ENCODE measurements around the gene CTAG2. TPM values are rescaled to one million over a fixed set of nuclear protein-coding genes. Genes with fewer than 3 reads are reported as not detected.
"Not testable (repeated sequence)": the region's sequence is repeated elsewhere in the genome, so short reads cannot be mapped to it uniquely, and the experiment has no call there.

Gene CTAG2
- total RNA-seq, 1 experiment from 2014 or later = not detected

DNA sequence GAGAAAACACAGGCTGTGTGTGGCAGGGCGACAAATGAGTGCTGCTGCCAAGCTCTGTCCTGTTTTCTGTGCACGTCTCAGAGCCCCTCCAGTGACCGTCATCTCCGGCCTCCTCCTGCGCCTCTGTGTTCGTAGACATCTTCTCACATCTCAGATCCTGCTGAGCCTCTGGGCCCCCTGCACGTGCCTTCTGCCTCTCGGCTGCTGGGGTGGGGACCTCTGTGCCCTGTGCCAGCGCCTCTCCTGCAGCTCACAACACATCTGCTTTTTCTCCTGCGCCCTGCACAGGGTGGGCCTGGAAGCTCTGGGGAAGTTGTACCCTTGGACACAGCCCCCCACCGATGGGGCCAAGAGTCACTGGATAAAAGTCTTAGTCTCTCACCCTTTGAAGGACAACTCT, 2.4 kb upstream of the CTAG2 start:
- Histone ChIP-seq H3K27me3 (replicated peaks) (no peaks in the 10 kb centered on the region), H3K4me3 (no peak overlapping the region), H3K4me1 (replicated peaks) (no peaks in the 10 kb centered on the region), H3K27ac (no peak overlapping the region), H3K36me3 (no peaks in the 10 kb centered on the region), H3K9me3 (replicated peaks) (no peaks in the 10 kb centered on the region)
- no peak for DNase-seq (ENCODE audit: low read depth in 1 of 2, low spot score in 2 of 2)

- no peaks in the 10 kb centered on the region for H3K36me3 ChIP-seq
- no peak overlapping the region for H3K4me3 ChIP-seq
- H3K27me3 ChIP-seq (replicated peaks) = no peaks in the 10 kb centered on the region
- no peak for DNase-seq (ENCODE audit: low read depth in 1 of 2, low spot score in 2 of 2)
- H3K27ac ChIP-seq = no peak overlapping the region
- no peaks in the 10 kb centered on the region for H3K4me1 ChIP-seq (replicated peaks)
- H3K9me3 ChIP-seq (replicated peaks) = no peaks in the 10 kb centered on the region
Measured at GRCh38 chrX:154655346-154655745, 2.0 kb upstream of the CTAG2 start.

- H3K4me3 ChIP-seq = no peak overlapping the region
- no peaks in the 10 kb centered on the region for H3K9me3 ChIP-seq (replicated peaks)
- no peaks in the 10 kb centered on the region for H3K36me3 ChIP-seq
- no peak overlapping the region for H3K27ac ChIP-seq
- no peak for DNase-seq (ENCODE audit: low read depth in 1 of 2, low spot score in 2 of 2)
- H3K27me3 ChIP-seq (replicated peaks) = no peaks in the 10 kb centered on the region
- no peaks in the 10 kb centered on the region for H3K4me1 ChIP-seq (replicated peaks)
Measured at GRCh38 chrX:154654925-154655324, 1.5 kb upstream of the CTAG2 start.

DNA sequence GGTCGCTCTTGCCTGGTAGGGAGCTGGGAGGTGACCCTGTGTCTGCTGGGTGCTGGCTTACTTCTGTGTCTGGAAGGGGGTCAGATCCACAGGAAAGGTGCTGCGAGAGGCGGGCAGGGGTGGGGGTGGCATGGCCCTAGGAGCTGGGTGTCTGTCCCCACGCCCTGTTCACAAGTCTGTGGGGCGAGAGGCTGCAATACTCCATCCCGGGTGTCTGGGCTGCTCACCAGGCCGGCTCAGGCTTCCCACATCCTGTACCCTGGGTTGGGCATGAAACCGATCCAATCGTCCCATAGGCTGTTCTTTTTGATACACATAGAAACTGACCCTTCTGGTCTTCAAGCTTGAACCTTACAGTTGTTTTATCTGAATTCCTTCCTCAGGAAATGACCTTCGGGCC, 993 bp upstream of the CTAG2 start:
- Histone ChIP-seq H3K36me3 (no peaks in the 10 kb centered on the region), H3K9me3 (replicated peaks) (no peaks in the 10 kb centered on the region), H3K4me1 (replicated peaks) (no peaks in the 10 kb centered on the region), H3K4me3 (no peak overlapping the region), H3K27me3 (replicated peaks) (no peaks in the 10 kb centered on the region), H3K27ac (no peak overlapping the region)
- no peak for DNase-seq (ENCODE audit: low read depth in 1 of 2, low spot score in 2 of 2)

DNA sequence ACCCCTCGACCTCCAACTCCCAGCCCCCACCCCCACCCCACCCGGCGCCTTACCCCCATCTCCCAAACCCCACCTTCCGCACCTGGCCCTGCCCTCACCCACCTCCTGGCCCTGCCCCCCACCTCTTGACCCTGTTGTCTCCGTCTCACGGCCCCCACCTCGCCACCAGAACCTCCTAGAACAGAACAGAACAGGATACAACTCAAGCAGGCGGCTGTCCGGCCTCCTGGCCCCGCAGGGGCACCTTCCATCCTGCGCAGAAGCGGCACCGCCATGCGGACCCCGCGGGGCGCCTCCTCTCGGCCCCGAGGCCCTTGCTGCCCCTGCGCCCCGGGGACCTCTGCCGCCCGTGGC, 354 bp downstream of the CTAG2 start:
- Histone ChIP-seq H3K27me3 (replicated peaks) (no peaks in the 10 kb centered on the region), H3K27ac (no peak overlapping the region), H3K36me3 (no peaks in the 10 kb centered on the region), H3K4me1 (replicated peaks) (no peaks in the 10 kb centered on the region), H3K9me3 (replicated peaks) (no peaks in the 10 kb centered on the region), H3K4me3 (no peak overlapping the region)
- no peak for DNase-seq (ENCODE audit: low read depth in 1 of 2, low spot score in 2 of 2)

- H3K9me3 ChIP-seq (replicated peaks) = no peaks in the 10 kb centered on the region
- no peak for DNase-seq (ENCODE audit: low read depth in 1 of 2, low spot score in 2 of 2)
- no peaks in the 10 kb centered on the region for H3K27me3 ChIP-seq (replicated peaks)
- no peaks in the 10 kb centered on the region for H3K36me3 ChIP-seq
- H3K4me1 ChIP-seq (replicated peaks) = no peaks in the 10 kb centered on the region
- no peak overlapping the region for H3K27ac ChIP-seq
- H3K4me3 ChIP-seq = no peak overlapping the region
Measured at GRCh38 chrX:154652311-154653047, 900 bp downstream of the CTAG2 start.

DNA sequence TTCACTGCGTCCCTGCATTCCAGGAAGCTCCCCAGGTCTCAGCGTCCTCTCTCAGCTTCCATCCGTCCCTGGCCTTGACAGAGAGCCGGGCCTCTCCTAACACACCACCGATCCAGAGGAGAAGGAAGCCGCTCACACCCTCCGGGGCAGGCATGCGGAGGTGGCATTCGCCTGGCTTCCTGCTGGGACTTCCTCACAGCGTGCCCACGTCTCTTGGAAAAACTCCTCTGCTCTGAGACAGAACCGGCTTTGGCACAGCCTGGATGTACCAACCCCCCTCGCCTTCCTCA, 3.2 kb downstream of the CTAG2 start:
- Histone ChIP-seq H3K4me1 (replicated peaks) (no peaks in the 10 kb centered on the region), H3K36me3 (no peaks in the 10 kb centered on the region), H3K4me3 (no peak overlapping the region), H3K27ac (no peak overlapping the region), H3K27me3 (replicated peaks) (no peaks in the 10 kb centered on the region), H3K9me3 (replicated peaks) (no peaks in the 10 kb centered on the region)
- DNase-seq (ENCODE audit: low read depth in 1 of 2, low spot score in 2 of 2) = no peak

GRCh38 chrX:154649503-154650220, 3.7 kb downstream of the CTAG2 start:
- H3K27ac ChIP-seq = no peak overlapping the region
- H3K4me1 ChIP-seq (replicated peaks) = no peaks in the 10 kb centered on the region
- H3K27me3 ChIP-seq (replicated peaks) = no peaks in the 10 kb centered on the region
- no peak for DNase-seq (ENCODE audit: low read depth in 1 of 2, low spot score in 2 of 2)
- no peak overlapping the region for H3K4me3 ChIP-seq
- H3K9me3 ChIP-seq (replicated peaks) = no peaks in the 10 kb centered on the region
- no peaks in the 10 kb centered on the region for H3K36me3 ChIP-seq

GRCh38 chrX:154648931-154649330, 4.4 kb downstream of the CTAG2 start:
- Histone ChIP-seq H3K4me3 (no peak overlapping the region), H3K27me3 (replicated peaks) (no peaks in the 10 kb centered on the region), H3K9me3 (replicated peaks) (no peaks in the 10 kb centered on the region), H3K36me3 (no peaks in the 10 kb centered on the region), H3K27ac (no peak overlapping the region), H3K4me1 (replicated peaks) (no peaks in the 10 kb centered on the region)
- DNase-seq (ENCODE audit: low read depth in 1 of 2, low spot score in 2 of 2) = no peak

DNA sequence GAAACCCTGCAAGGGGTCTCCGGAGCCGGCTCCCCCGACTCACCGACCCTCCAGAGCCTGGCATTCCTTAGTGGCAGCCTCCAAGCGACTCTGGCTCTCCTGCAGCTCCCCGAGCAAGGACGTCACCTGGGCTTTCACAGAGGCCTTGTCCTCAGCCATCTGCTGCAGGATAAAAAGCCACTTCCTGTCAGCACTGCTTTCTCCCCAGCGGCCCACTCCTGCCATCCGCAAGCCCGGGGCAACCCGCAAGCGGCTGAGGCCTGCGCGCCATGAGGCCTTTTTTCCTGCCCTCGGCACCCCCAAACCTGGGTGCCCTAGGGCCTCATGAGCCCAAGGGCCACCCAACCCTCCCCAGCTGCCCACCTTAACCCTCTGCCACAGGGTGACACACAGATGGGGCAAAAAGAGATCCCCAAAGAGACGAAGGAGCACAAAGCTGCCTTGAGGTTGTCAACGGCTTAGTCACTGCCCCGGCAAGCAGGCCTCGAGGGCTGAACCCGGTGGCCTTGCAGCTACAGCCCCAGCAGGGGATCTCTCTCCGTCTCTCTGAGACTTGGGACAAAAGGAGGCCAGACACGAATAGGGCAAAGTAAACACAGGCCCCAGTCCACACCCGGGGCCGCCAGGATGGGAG, 7.5 kb downstream of the CTAG2 start:
- H3K4me1 ChIP-seq (replicated peaks); H3K36me3 ChIP-seq; H3K27me3 ChIP-seq (replicated peaks); DNase-seq (ENCODE audit: low read depth in 1 of 2, low spot score in 2 of 2); H3K9me3 ChIP-seq (replicated peaks); H3K4me3 ChIP-seq; H3K27ac ChIP-seq: not testable (repeated sequence)

- not testable (repeated sequence) for H3K36me3 ChIP-seq; H3K4me1 ChIP-seq (replicated peaks); H3K27ac ChIP-seq; H3K9me3 ChIP-seq (replicated peaks); DNase-seq (ENCODE audit: low read depth in 1 of 2, low spot score in 2 of 2); H3K27me3 ChIP-seq (replicated peaks); H3K4me3 ChIP-seq
Measured at GRCh38 chrX:154643708-154644107, 9.7 kb downstream of the CTAG2 start.

GRCh38 chrX:154641740-154642139, 11.6 kb downstream of the CTAG2 start:
- not testable (repeated sequence) for H3K36me3 ChIP-seq; H3K27ac ChIP-seq; H3K4me1 ChIP-seq (replicated peaks); DNase-seq (ENCODE audit: low read depth in 1 of 2, low spot score in 2 of 2); H3K27me3 ChIP-seq (replicated peaks); H3K9me3 ChIP-seq (replicated peaks); H3K4me3 ChIP-seq

DNA sequence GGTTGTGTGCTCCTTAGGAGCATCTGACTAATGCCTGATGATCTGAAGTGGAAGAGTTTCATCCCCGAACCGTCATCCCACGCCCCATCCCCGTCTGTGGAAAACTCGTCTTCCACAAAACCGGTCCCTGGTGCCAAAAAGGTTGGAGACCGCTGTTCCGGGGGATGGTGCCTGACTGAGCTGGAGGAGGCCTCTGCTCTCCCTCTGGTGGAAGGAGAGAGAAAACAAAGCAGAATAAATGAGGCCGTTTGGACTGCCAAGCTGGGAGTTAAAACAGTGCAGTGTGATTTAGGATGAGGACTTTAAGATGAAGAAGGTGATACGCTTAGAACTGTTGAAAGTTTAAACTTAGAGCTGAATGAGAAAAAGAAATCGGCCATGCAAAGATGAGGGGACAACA, 19.7 kb downstream of the CTAG2 start:
- H3K9me3 ChIP-seq (replicated peaks); H3K36me3 ChIP-seq; DNase-seq (ENCODE audit: low read depth in 1 of 2, low spot score in 2 of 2); H3K27ac ChIP-seq; H3K4me3 ChIP-seq; H3K27me3 ChIP-seq (replicated peaks); H3K4me1 ChIP-seq (replicated peaks): not testable (repeated sequence)

DNA sequence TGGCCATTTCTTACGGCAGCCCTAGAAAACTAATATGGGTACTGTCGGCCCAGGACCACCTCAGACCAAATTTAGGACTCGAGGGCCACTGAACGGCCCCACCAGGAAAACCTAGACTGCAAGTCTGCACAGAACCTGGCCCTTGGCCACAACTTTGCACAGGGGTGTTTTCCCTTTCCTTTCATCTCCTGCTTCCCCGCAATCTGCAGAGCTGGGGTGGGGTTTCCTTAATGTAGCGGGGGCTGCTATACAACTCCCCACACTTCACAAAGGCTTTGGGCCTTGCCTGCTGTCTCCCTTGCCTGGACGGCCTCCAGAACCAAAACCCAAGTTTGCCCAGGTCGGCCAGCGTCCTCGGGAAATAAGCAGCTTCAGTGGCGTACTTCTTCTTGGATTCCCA, 22.4 kb downstream of the CTAG2 start:
- H3K27me3 ChIP-seq (replicated peaks); H3K27ac ChIP-seq; H3K9me3 ChIP-seq (replicated peaks); H3K4me3 ChIP-seq; H3K36me3 ChIP-seq; DNase-seq (ENCODE audit: low read depth in 1 of 2, low spot score in 2 of 2); H3K4me1 ChIP-seq (replicated peaks): not testable (repeated sequence)
